NT2/D1 (cell line): ENCODE data around the gene IGFL4.

Source experiments
- DNase-seq: peaks from one replicate; pipeline ENCODE4 v3.0.0-alpha.2; 2011; ENCODE audit warnings: low read depth, low spot score
- H3K27me3 ChIP-seq: 2 replicates; pipeline ENCODE4 v1.6.0; 2011; ENCODE audit warnings: mild to moderate bottlenecking; ENCODE audit not compliant: insufficient read length, insufficient read depth
- H3K36me3 ChIP-seq: 2 replicates; pipeline ENCODE4 v1.6.1; 2011; ENCODE audit warnings: mild to moderate bottlenecking, low read length, mixed read lengths; ENCODE audit not compliant: insufficient read depth, insufficient read length
- H3K4me1 ChIP-seq: 2 replicates; pipeline ENCODE4 v1.5.1; 2011; ENCODE audit not compliant: insufficient read depth, insufficient read length
- H3K4me3 ChIP-seq: 2 replicates; pipeline ENCODE4 v1.5.1; 2011; ENCODE audit warnings: low read depth; ENCODE audit not compliant: insufficient read length
- H3K9ac ChIP-seq: 2 replicates; pipeline ENCODE4 v1.6.0; 2011; ENCODE audit warnings: low read depth; ENCODE audit not compliant: insufficient read length
- H3K9me3 ChIP-seq: 2 replicates; pipeline ENCODE4 v1.5.1; 2011; ENCODE audit warnings: mild to moderate bottlenecking, low read length; ENCODE audit not compliant: insufficient read depth
- SUZ12 ChIP-seq: IDR thresholded peaks from 2 replicates; pipeline ENCODE4 v1.6.1; 2011; ENCODE audit not compliant: insufficient read length, insufficient read depth; ENCODE audit errors: extremely low read depth
- YY1 ChIP-seq: IDR thresholded peaks from 2 replicates; pipeline ENCODE4 v1.6.1; 2011; ENCODE audit not compliant: insufficient read length, insufficient read depth
- ZNF274 ChIP-seq: IDR thresholded peaks from 2 replicates; pipeline ENCODE4 v1.6.1; 2011; ENCODE audit warnings: mild to moderate bottlenecking, low read depth, low read length

IGFL4 gene

GRCh38 chr19:46069806-46070341 is 29.1 kb upstream of the IGFL4 start:
- Histone ChIP-seq H3K9ac (no peak overlapping the region), H3K36me3 (no peaks in the 10 kb centered on the region), H3K4me1 (no peaks in the 10 kb centered on the region), H3K4me3 (no peak overlapping the region), H3K9me3 (no peaks in the 10 kb centered on the region), H3K27me3 (peaks cover 8% of the 10 kb centered on the region)
- no peak for TF ChIP-seq YY1
- no peak for TF ChIP-seq SUZ12
- DNase-seq, result no peak

- Histone ChIP-seq H3K4me3 (no peak overlapping the region), H3K4me1 (no peaks in the 10 kb centered on the region), H3K27me3 (peaks cover 3% of the 10 kb centered on the region), H3K9ac (no peak overlapping the region), H3K36me3 (no peaks in the 10 kb centered on the region), H3K9me3 (no peaks in the 10 kb centered on the region)
- no peak for TF ChIP-seq SUZ12
- TF ChIP-seq ZNF274, result no peak
- no peak for TF ChIP-seq YY1
- DNase-seq, result no peak
Measured at GRCh38 chr19:46068345-46069258, 27.8 kb upstream of the IGFL4 start.

- no peak overlapping the region for H3K9ac ChIP-seq
- H3K4me3 ChIP-seq, result no peak overlapping the region
- TF ChIP-seq YY1, result no peak
- TF ChIP-seq ZNF274, result no peak
- no peak for TF ChIP-seq SUZ12
- no peak for DNase-seq
- H3K4me1 ChIP-seq, result no peaks in the 10 kb centered on the region
- no peaks in the 10 kb centered on the region for H3K36me3 ChIP-seq
- H3K27me3 ChIP-seq, result peaks cover 3% of the 10 kb centered on the region
- H3K9me3 ChIP-seq, result no peaks in the 10 kb centered on the region
Measured at GRCh38 chr19:46067691-46068090, 26.9 kb upstream of the IGFL4 start.

GRCh38 chr19:46066471-46066870 is 25.7 kb upstream of the IGFL4 start:
- peaks cover 3% of the 10 kb centered on the region for H3K27me3 ChIP-seq
- no peak for TF ChIP-seq ZNF274
- TF ChIP-seq SUZ12, result no peak
- H3K4me1 ChIP-seq, result no peaks in the 10 kb centered on the region
- no peaks in the 10 kb centered on the region for H3K36me3 ChIP-seq
- no peak overlapping the region for H3K9ac ChIP-seq
- H3K4me3 ChIP-seq, result no peak overlapping the region
- H3K9me3 ChIP-seq, result peaks cover 5% of the 10 kb centered on the region
- no peak for DNase-seq

GRCh38 chr19:46065486-46066071 is 24.8 kb upstream of the IGFL4 start:
- no peak for TF ChIP-seq ZNF274
- no peak for TF ChIP-seq YY1
- TF ChIP-seq SUZ12, result no peak
- Histone ChIP-seq H3K27me3 (peaks cover 3% of the 10 kb centered on the region), H3K4me3 (no peak overlapping the region), H3K4me1 (no peaks in the 10 kb centered on the region), H3K9ac (no peak overlapping the region), H3K9me3 (peaks cover 14% of the 10 kb centered on the region), H3K36me3 (no peaks in the 10 kb centered on the region)
- no peak for DNase-seq

GRCh38 chr19:46063201-46063600 is 22.4 kb upstream of the IGFL4 start:
- H3K9ac ChIP-seq, result no peak overlapping the region

GRCh38 chr19:46060012-46060411 is 19.2 kb upstream of the IGFL4 start:
- Histone ChIP-seq H3K9me3 (peaks cover 31% of the 10 kb centered on the region), H3K4me1 (no peaks in the 10 kb centered on the region), H3K4me3 (no peak overlapping the region), H3K36me3 (no peaks in the 10 kb centered on the region), H3K27me3 (no peaks in the 10 kb centered on the region), H3K9ac (no peak overlapping the region)
- DNase-seq, result no peak
- TF ChIP-seq YY1 (no peak), ZNF274 (no peak), SUZ12 (no peak)

More at GRCh38 chr19:46063201-46063600, 22.4 kb upstream of the IGFL4 start:
- Histone ChIP-seq H3K36me3 (no peaks in the 10 kb centered on the region), H3K4me3 (no peak overlapping the region), H3K27me3 (peaks cover 3% of the 10 kb centered on the region), H3K4me1 (no peaks in the 10 kb centered on the region), H3K9me3 (peaks cover 31% of the 10 kb centered on the region)
- no peak for DNase-seq
- TF ChIP-seq SUZ12 (no peak), YY1 (no peak), ZNF274 (no peak)
